CD14-positive monocyte (primary cell): ENCODE measurements around the gene UBP1. TPM values are rescaled to one million over a fixed set of nuclear protein-coding genes. Genes with fewer than 3 reads are reported as not detected.
"Not testable (repeated sequence)": the region's sequence is repeated elsewhere in the genome, so short reads cannot be mapped to it uniquely, and the experiment has no call there.

ENCODE experiments used
- DNase-seq, 3 donors: peaks; one replicate each; pipeline ENCODE4 v3.0.0-alpha.2; 2011 to 2022
- H2AFZ ChIP-seq: 2 replicates; pipeline ENCODE4 v1.6.0; 2012; ENCODE audit warnings: mild to moderate bottlenecking, low read depth, low read length, inconsistent platforms; ENCODE audit not compliant: insufficient read depth, poor library complexity, severe bottlenecking
- H3K27ac ChIP-seq, 2 donors: 1 replicate in 1 of 2; 2 replicates in 1 of 2; pipeline ENCODE4 v1.5.1; 2012 to 2013; ENCODE audit warnings: low read length in 2 of 2, control low read depth in 1 of 2, inconsistent platforms in 1 of 2, low read depth in 1 of 2, mild to moderate bottlenecking in 1 of 2
- H3K27me3 ChIP-seq, 2 donors: one replicate each; pipeline versions ENCODE4 v1.6.0 to v1.6.1; 2011 to 2013; ENCODE audit warnings: low read length in 2 of 2; ENCODE audit not compliant: control insufficient read depth in 2 of 2, insufficient read depth in 2 of 2
- H3K36me3 ChIP-seq, 2 donors: replicated peaks in 1 of 2; 1 replicate in 1 of 2; 2 replicates in 1 of 2; pipeline versions ENCODE4 v1.5.1 to v1.6.1; 2012 to 2013; ENCODE audit warnings: low read length in 2 of 2, control low read depth in 1 of 2, inconsistent platforms in 1 of 2, mild to moderate bottlenecking in 1 of 2; ENCODE audit not compliant: insufficient read depth in 2 of 2, control insufficient read depth in 1 of 2
- H3K4me1 ChIP-seq, 2 donors: 1 replicate in 1 of 2; 2 replicates in 1 of 2; pipeline versions ENCODE4 v1.5.1 to v1.6.1; 2012 to 2013; ENCODE audit warnings: low read length in 2 of 2, control low read depth in 1 of 2, inconsistent platforms in 1 of 2, mild to moderate bottlenecking in 1 of 2, moderate library complexity in 1 of 2; ENCODE audit not compliant: insufficient read depth in 2 of 2, control insufficient read depth in 1 of 2
- H3K4me2 ChIP-seq: replicated peaks from 2 replicates; pipeline ENCODE3; 2012; ENCODE audit warnings: low read length, moderate library complexity, mild to moderate bottlenecking; ENCODE audit not compliant: poor library complexity, severe bottlenecking; ENCODE audit errors: extremely low read depth
- H3K4me3 ChIP-seq, 3 experiments: fragments of 200-600 bp in 1 of 3; sonication (generic) in 1 of 3; replicated peaks in 1 of 3; 1 replicate in 2 of 3; 2 replicates in 1 of 3; pipeline ENCODE4 v1.5.1; 2011 to 2013; ENCODE audit warnings: low read length in 3 of 3, mild to moderate bottlenecking in 3 of 3, control low read depth in 2 of 3, low read depth in 2 of 3, inconsistent platforms in 1 of 3, moderate library complexity in 1 of 3
- H3K79me2 ChIP-seq: 2 replicates; pipeline ENCODE4 v1.6.0; 2012; ENCODE audit warnings: mild to moderate bottlenecking, control low read depth, inconsistent platforms, low read length, moderate library complexity; ENCODE audit not compliant: insufficient read depth
- H3K9ac ChIP-seq: 2 replicates; pipeline ENCODE4 v1.6.0; 2017; ENCODE audit warnings: low read length, mild to moderate bottlenecking; ENCODE audit not compliant: insufficient read depth, poor library complexity, severe bottlenecking
- H3K9me3 ChIP-seq, 2 donors: replicated peaks in 1 of 2; 1 replicate in 1 of 2; 2 replicates in 1 of 2; pipeline versions ENCODE4 v1.5.1 to v1.6.1; 2012 to 2013; ENCODE audit warnings: low read length in 2 of 2, control low read depth in 1 of 2; ENCODE audit not compliant: control insufficient read depth in 1 of 2, insufficient read depth in 1 of 2
- H4K20me1 ChIP-seq: 2 replicates; pipeline ENCODE4 v1.6.0; 2012; ENCODE audit warnings: mild to moderate bottlenecking, low read length, control low read depth, moderate library complexity; ENCODE audit not compliant: insufficient read depth
- H3K27ac Mint-ChIP-seq, 7 donors: one replicate each; pipeline ENCODE4 v1.8.0; 2020; ENCODE audit warnings: mild to moderate bottlenecking in 7 of 7, mixed read lengths in 7 of 7, moderate library complexity in 6 of 7, inconsistent platforms in 2 of 7
- H3K27me3 Mint-ChIP-seq, 3 donors: one replicate each; pipeline ENCODE4 v1.8.0; 2021 to 2022; ENCODE audit warnings: low read depth in 3 of 3, mild to moderate bottlenecking in 3 of 3, mixed read lengths in 3 of 3, moderate library complexity in 3 of 3, inconsistent platforms in 1 of 3
- H3K36me3 Mint-ChIP-seq, 2 donors: one replicate each; pipeline ENCODE4 v1.8.0; 2020; ENCODE audit warnings: mixed read lengths in 2 of 2, inconsistent platforms in 1 of 2, mild to moderate bottlenecking in 1 of 2
- H3K4me1 Mint-ChIP-seq: one replicate; pipeline ENCODE4 v1.8.0; 2020; ENCODE audit warnings: mild to moderate bottlenecking, mixed read lengths
- H3K4me3 Mint-ChIP-seq, 2 donors: one replicate each; pipeline ENCODE4 v1.8.0; 2020; ENCODE audit warnings: mild to moderate bottlenecking in 2 of 2, mixed read lengths in 2 of 2, moderate library complexity in 1 of 2
- H3K9me3 Mint-ChIP-seq, 7 donors: one replicate each; pipeline ENCODE4 v1.8.0; 2020 to 2022; ENCODE audit warnings: mixed read lengths in 7 of 7, mild to moderate bottlenecking in 6 of 7, moderate library complexity in 6 of 7, inconsistent platforms in 2 of 7
- WGBS: methylation state at CpG from one replicate; pipeline ENCODE4 v1.1.5; 2013; ENCODE audit warnings: missing lambda C conversion rate; ENCODE audit not compliant: insufficient coverage; 5-methylcytosine and 5-hydroxymethylcytosine counted together
- intact Hi-C, 2 donors: fragments of 100-400 bp; cut with micrococcal nuclease; formaldehyde crosslinking; loops; one replicate each; pipeline versions ENCODE4 v1.15.0 to v1.15.1; 2023
- polyA plus RNA-seq, 3 donors: library from polyadenylated mRNA; depleted of rRNA in 1 of 3; unstranded in 2 of 3; stranded (reverse) in 1 of 3; fragments of 300-500 nt in 2 of 3; fragments of >200 nt in 1 of 3; fragmentation: Illumina TruSeq in 2 of 3; gene quantifications; 1 replicate in 2 of 3; 2 replicates in 1 of 3; pipeline ENCODE4 v1.2.3, GENCODE V29; 2012 to 2021
- TF ChIP-seq, protein P1 (sequence below): fragments of 200-600 bp; IDR thresholded peaks from one replicate; pipeline ENCODE4 v1.8.0; 2022; ENCODE audit warnings: antibody characterized with exemption, mild to moderate bottlenecking

Gene UBP1
- polyA plus RNA-seq, 3 donors: 7.8 to 72.4 (median 8.8) TPM

GRCh38 chr3:33447958-33448357 is 7.8 kb upstream of the UBP1 start:
- peaks cover 6 to 25% (median 12%) of the 10 kb centered on the region in 7 donors for H3K9me3 Mint-ChIP-seq
- peaks cover 2 to 4% (median 4%) of the 10 kb centered on the region in 3 donors for H3K27me3 Mint-ChIP-seq
- Histone ChIP-seq H3K9me3 (peaks cover 0 to 3% of the 10 kb centered on the region in 2 donors), H3K27ac (no peak overlapping the region), H3K27me3 (no peaks in the 10 kb centered on the region), H3K4me1 (no peaks in the 10 kb centered on the region), H4K20me1 (no peaks in the 10 kb centered on the region), H3K9ac (no peak overlapping the region), H3K4me3 (no peak overlapping the region), H3K4me2 (no peak overlapping the region), H3K36me3 (no peaks in the 10 kb centered on the region), H3K79me2 (no peaks in the 10 kb centered on the region), H2AFZ (no peak overlapping the region)
- TF ChIP-seq, protein P1, sequence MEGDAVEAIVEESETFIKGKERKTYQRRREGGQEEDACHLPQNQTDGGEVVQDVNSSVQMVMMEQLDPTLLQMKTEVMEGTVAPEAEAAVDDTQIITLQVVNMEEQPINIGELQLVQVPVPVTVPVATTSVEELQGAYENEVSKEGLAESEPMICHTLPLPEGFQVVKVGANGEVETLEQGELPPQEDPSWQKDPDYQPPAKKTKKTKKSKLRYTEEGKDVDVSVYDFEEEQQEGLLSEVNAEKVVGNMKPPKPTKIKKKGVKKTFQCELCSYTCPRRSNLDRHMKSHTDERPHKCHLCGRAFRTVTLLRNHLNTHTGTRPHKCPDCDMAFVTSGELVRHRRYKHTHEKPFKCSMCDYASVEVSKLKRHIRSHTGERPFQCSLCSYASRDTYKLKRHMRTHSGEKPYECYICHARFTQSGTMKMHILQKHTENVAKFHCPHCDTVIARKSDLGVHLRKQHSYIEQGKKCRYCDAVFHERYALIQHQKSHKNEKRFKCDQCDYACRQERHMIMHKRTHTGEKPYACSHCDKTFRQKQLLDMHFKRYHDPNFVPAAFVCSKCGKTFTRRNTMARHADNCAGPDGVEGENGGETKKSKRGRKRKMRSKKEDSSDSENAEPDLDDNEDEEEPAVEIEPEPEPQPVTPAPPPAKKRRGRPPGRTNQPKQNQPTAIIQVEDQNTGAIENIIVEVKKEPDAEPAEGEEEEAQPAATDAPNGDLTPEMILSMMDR: no peak
- peaks cover 6% of the 10 kb centered on the region for H3K4me1 Mint-ChIP-seq
- intact Hi-C loops: no loop called here
- DNase-seq: no peak
- no peak overlapping the region for H3K4me3 Mint-ChIP-seq
- WGBS: 95% methylated on average over 9 of the region's 15 CpGs
- H3K27ac Mint-ChIP-seq: no peak overlapping the region
- no peaks in the 10 kb centered on the region for H3K36me3 Mint-ChIP-seq

GRCh38 chr3:33447256-33447625 is 7.0 kb upstream of the UBP1 start:
- H2AFZ ChIP-seq, H3K9ac ChIP-seq, H3K4me3 Mint-ChIP-seq, intact Hi-C loops, H3K4me3 ChIP-seq, H3K36me3 ChIP-seq, H3K36me3 Mint-ChIP-seq, H3K9me3 ChIP-seq, H3K4me1 ChIP-seq, H3K27me3 Mint-ChIP-seq, H3K4me2 ChIP-seq, DNase-seq, H3K27ac ChIP-seq, H4K20me1 ChIP-seq, H3K79me2 ChIP-seq, H3K27me3 ChIP-seq, H3K4me1 Mint-ChIP-seq: not testable (repeated sequence)
- peaks cover 3 to 24% (median 10%) of the 10 kb centered on the region in 7 donors for H3K9me3 Mint-ChIP-seq
- H3K27ac Mint-ChIP-seq: peak overlapping the region in 1 of 7 donors; percentile 60
- 94% methylated on average over 7 of the region's 7 CpGs for WGBS
